ENCODE results near the gene CACNA1H.
"Not testable (repeated sequence)": the region's sequence is repeated elsewhere in the genome, so short reads cannot be mapped to it uniquely, and the experiment has no call there.

CACNA1H gene

DNA sequence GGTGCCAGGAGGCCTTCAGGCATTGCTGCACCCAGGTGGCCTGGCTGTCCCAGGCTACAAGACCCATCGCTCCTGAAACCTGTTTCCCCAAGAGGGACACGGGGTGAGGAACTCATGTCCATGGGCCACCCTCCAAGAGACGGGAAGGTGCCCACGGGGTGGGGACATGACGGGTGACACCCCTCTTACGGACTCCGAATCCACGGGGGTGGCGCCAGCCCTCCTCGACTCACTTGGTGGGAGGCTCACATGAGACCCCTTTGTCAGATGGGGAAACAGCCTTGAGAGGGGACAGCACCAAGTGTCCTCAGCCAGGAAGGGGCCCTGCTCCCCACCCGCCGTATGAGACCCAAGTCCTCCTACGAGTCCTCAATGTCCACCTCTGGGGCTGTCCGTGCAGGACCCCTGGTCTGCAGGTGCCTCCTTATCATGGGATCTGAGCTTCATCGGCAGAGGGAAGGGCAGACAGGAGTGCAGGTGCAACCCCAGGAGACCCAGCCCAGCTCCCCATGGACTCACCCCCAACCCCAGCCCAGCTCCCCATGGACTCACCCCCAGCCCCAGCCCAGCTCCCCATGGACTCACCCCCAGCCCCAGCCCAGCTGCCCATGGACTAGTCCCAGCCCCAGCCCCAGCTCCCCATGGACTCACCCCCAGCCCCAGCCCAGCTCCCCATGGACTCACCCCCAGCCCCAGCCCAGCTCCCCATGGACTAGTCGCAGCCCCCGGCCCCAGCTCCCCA, 77.7 kb downstream of the CACNA1H start:
- DNase-seq = not testable (repeated sequence)

DNA sequence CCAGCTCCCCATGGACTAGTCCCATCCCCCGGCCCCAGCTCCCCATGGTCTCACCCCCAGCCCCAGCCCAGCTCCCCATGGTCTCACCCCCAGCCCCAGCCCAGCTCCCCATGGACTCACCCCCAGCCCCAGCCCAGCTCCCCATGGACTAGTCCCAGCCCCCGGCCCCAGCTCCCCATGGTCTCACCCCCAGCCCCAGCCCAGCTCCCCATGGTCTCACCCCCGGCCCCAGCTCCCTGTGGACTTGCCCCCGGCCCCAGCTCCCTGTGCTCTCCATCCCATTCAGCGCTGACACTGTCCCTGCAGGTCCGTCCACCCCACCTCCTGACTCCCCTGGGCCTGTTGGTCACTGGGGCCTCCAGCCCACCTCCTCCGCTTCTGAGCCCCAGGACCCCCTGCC, 78.4 kb downstream of the CACNA1H start:
- not testable (repeated sequence) for DNase-seq

DNA sequence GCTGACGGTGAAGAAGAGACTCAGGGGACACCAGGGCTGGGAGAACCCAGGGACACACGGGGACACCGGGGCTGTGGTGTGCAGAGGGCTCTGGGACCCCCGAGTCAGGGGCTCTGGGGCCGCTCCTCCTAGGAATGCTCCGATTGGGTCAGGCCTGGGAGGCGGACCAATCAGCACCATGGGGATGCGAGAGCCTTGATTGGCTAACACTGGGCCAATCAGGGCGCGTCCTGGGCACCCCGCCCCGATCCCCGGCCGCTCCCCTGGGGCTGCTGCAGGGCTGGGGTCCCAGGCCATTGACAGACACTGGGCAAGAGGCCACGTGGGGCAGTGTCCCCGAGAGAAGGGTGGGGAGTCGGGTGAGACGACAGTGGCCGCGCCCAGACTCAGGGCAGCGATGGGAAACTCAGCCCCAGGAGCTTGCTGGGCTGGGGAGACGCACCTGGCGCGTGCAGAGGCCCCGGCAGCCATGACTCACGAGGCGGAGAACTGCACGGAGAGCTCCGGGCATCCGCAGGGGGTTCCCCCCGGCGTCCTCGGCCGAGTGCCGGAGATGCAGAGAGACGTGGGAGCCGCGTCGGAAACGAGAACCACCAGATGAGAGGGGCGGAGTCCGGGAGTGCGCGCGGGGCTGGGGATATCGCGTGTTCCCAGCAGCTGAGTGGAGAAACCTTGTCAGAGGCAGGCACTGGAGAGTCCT, 79.3 kb downstream of the CACNA1H start:
- DNase-seq = not testable (repeated sequence)

DNA sequence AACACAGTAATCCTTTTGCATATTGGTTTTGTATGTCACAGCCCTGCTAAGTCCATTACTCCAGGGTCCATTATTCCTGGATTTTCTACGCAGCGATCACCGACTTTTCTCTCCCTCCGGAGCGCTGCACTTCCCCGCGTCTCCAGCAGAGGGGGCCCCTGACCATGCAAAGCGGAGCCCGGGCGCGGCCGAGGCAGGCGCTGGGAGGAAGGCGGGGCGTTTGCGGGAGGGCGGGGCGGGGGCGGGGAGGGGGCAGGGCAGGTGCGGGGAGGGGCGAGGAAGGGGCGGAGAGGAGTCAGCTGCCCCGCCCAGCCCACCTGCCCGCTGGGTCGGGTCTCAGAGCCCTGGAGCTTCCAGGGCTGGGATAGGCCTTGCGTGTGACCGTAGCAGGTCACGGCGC, 83.8 kb downstream of the CACNA1H start:
- not testable (repeated sequence) for DNase-seq

DNA sequence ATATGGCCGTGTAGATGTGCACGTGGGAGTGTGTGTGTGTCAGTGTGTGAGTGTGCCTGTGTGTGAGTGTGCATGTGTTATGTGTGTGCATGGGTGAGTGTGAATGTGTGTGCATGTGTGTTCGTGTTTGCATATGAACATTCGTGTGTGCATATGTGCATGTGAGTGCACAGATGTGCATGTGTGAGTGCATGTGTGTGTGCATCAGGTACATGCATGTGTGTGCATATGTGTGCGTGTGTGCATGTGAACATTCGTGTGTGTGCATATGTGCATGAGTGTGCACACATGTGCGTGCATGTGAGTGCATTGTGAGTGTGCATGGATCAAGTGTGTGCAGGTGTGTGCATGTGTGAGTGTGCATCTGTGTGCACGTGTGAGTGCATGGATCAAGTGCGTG, 85.1 kb downstream of the CACNA1H start:
- DNase-seq = no peak

DNA sequence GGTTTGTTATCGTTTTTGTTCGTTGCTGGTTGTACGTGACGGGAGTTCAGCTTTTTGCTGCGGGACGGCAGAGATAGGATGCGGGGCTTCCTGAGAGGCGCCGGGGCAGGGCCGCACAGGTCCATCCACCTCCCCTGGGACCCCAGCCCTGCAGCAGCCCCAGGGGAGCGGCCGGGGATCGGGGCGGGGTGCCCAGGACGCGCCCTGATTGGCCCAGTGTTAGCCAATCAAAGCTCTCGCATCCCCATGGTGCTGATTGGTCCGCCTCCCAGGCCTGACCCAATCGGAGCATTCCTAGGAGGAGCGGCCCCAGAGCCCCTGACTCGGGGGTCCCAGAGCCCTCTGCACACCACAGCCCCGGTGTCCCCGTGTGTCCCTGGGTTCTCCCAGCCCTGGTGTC, 86.0 kb downstream of the CACNA1H start:
- DNase-seq = not testable (repeated sequence)

DNA sequence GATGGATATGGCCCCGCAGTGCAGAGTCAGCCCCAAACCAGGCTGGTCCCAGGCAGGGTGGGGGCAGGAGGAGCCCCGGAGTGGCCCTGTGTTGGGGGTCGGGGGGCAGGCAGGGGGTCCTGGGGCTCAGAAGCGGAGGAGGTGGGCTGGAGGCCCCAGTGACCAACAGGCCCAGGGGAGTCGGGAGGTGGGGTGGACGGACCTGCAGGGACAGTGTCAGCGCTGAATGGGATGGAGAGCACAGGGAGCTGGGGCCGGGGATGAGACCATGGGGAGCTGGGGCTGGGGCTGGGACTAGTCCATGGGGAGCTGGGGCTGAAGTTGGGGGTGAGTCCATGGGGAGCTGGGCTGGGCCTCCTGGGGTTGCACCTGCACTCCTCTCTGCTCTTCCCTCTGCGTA, 86.7 kb downstream of the CACNA1H start:
- DNase-seq = not testable (repeated sequence)

DNA sequence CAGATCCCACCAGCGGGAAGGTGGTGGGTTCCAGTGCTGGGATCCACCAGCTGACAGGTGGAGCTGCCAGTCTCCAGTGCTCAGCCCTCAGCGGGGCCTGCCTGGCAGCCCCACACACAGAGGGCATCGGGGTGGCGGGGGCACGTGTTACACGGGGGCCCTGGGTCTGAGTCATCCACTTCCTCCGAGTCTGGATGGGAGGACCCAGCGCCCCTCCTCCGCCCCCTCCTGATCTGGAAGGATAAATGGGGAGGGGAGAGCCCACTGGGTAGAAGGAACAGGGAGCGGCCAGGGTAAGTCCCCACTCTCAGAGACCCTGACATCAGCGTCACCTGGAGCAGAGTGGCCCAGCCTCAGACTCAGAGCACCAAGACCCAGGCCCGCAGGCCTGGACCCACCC, 87.5 kb downstream of the CACNA1H start, which contains the start of gene TPSAB1:
Gene TPSAB1 (plus strand): TSS at position 270 of the 400 bp plus-strand sequence. CDS start 234 bp downstream, outside the sequence.
- not testable (repeated sequence) for DNase-seq

DNA sequence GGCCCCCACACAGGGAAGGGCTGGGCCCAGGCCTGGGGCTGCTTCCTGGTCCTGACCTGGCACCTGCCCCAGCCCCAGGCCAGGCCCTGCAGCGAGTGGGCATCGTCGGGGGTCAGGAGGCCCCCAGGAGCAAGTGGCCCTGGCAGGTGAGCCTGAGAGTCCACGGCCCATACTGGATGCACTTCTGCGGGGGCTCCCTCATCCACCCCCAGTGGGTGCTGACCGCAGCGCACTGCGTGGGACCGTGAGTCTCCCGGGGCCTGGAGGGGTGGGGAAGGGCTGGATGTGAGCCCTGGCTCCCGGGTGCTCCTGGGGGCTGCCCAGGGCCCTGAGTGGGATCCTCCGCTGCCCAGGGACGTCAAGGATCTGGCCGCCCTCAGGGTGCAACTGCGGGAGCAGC, 88.2 kb downstream of the CACNA1H start:
- not testable (repeated sequence) for DNase-seq

DNA sequence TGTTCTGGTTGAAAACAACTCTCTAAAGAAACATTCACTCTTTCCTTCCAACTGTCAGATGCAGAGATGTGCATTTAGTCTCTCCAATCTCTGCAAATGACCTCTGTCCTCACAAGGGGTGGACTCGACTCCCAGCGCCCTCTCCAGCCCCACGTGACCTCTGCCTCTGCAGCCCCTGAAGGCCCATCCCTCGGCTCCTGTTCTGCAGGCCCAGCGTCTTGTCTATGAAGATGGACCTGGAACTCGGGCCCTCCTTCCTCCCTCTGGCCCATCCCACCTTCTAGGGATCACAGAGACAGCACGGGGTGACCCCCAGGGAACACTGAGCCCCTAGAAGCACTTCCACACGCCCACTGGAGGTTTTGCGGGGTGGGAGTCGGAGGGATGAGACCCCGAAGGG, 90.5 kb downstream of the CACNA1H start:
- not testable (repeated sequence) for DNase-seq

DNA sequence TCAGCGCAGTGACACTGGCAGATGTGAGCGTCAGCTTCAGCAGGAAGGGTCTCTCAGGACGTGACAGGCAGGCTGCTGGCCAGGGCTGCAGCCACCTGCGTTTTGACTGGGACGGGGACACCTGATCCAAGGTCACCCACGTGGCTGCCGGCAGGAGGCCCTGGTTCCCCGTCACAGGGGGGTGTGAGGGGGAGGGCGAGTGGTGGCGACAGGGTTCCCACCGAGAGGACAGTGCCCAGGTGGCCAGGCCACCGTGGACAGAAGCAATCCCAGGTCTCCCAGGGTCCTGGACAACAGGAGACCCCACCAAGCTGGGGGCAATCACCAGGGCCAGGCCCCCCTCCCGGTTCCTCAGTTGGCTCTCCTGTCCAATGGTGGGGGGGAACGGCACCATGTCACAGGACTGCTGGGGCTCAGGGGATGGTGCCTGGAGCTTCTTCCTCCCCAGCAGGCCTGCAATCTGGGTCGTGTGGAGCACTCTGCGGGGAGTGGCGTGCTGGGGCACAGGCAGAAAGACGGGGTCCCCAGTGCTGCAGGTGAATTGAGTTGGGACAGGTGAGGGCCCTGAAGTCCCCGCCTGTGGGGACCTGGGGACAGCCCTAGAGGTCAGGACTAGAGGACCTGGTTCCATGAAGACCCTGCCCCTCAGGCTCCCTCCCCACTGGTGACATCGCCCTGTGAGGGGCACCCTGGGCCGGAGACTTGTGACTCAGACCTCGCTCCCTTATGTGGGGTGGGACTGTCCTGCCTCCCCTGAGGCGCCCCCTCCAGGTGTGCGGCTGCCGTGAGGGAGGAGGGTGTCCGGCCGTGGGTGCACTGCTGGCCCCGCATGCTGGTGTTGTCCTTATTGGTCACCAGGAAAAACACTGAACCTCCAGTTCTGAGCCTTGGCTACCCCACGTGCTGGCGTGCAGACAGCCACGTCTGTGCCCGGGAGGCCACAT, 91.3 kb downstream of the CACNA1H start:
- DNase-seq = not testable (repeated sequence)

DNA sequence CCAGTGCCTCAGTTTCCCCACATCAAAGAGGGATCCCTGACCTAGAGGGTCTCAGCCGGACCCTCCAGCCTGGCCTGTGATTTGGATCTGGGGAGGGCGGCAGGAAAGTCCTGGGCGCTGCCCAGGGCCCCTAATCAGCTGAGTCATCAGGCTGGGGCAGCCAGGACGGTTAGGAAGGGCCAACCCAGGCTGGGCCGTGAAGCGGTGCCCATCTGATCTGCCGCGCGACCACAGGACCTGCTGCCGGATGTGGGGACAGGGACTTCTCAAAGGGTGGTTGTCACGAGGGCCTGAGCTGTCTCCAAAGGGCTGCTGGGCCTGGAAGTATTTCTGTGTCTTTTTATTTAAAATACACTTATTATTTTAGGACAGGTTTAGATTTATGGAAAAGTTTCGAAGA, 92.0 kb downstream of the CACNA1H start:
- DNase-seq = no peak

DNA sequence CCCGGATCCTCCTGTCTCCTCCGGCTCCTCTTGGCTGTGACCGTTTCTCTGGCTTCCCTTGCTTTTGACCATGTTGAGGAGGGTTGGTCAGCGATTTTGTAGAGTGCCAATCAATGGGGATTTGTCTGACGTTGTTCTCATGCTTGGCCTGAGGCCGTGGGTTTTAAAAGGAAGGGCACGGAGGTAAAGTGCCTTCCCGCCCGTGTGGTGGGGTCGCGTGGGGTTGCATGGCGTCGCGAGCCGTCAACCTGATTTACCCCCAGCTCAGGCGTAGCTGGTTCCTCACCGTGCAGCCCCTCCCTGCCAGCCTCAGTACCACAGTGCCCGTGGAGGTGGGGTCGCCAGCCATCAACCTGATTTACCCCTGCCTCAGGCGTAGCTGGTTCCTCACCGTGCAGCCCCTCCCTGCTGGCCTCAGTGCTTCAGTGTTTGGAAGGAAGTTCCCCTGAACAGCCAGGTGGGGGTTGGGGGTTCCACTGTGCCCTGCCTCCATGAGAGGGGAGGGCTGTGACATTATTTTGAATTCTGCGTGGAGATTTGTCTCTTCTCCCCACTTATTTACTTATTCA, 92.6 kb downstream of the CACNA1H start:
- no peak for DNase-seq

DNA sequence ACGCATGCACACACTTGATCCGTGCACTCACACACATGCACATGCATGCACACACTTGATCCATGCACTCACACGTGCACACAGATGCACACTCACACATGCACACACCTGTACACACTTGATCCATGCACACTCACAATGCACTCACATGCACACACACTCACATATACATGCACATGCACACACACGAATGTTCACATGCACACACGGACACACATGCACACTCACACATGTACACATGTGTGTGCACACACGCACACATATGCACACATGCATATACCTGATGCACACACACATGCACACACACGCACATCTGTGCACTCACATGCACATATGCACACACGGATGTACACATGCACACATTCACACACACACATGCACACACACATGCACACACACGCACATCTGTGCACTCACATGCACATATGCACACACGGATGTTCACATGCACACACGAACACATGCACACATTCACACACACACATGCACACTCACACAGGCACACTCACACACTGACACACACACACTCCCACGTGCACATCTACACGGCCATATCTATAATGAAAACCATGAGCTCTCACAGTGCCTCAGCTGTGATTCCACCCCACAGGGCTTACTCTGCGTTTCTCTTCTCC, 95.1 kb downstream of the CACNA1H start:
- not testable (repeated sequence) for DNase-seq

DNA sequence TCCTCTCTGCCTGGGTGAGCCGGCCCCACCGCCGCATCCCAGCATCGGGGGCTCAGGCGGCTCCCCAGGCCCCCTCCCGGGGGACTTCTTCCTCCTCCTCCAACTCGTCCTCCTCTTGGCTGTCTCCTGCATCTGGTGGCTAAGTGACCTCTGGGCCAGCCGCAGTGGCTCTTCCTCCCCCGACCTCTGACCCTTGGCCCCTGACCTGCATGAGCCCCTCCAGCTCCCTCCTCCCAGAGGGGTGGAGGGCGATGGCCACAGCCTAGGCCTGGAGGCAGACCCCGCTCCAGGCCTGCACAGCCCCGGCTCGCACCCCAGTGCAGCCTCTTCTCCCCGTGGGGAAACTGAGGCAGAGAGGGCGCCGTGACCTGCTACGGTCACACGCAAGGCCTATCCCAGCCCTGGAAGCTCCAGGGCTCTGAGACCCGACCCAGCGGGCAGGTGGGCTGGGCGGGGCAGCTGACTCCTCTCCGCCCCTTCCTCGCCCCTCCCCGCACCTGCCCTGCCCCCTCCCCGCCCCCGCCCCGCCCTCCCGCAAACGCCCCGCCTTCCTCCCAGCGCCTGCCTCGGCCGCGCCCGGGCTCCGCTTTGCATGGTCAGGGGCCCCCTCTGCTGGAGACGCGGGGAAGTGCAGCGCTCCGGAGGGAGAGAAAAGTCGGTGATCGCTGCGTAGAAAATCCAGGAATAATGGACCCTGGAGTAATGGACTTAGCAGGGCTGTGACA, 96.3 kb downstream of the CACNA1H start:
- not testable (repeated sequence) for DNase-seq

DNA sequence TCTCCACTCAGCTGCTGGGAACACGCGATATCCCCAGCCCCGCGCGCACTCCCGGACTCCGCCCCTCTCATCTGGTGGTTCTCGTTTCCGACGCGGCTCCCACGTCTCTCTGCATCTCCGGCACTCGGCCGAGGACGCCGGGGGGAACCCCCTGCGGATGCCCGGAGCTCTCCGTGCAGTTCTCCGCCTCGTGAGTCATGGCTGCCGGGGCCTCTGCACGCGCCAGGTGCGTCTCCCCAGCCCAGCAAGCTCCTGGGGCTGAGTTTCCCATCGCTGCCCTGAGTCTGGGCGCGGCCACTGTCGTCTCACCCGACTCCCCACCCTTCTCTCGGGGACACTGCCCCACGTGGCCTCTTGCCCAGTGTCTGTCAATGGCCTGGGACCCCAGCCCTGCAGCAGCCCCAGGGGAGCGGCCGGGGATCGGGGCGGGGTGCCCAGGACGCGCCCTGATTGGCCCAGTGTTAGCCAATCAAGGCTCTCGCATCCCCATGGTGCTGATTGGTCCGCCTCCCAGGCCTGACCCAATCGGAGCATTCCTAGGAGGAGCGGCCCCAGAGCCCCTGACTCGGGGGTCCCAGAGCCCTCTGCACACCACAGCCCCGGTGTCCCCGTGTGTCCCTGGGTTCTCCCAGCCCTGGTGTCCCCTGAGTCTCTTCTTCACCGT, 100.9 kb downstream of the CACNA1H start:
- not testable (repeated sequence) for DNase-seq

DNA sequence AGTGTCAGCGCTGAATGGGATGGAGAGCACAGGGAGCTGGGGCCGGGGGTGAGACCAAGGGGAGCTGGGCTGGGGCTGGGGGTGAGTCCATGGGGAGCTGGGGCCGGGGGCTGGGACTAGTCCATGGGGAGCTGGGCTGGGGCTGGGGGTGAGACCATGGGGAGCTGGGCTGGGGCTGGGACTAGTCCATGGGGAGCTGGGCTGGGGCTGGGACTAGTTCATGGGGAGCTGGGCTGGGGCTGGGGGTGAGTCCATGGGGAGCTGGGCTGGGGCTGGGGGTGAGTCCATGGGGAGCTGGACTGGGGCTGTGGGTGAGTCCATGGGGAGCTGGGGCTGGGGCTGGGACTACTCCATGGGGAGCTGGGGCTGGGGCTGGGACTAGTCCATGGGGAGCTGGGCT, 101.9 kb downstream of the CACNA1H start:
- not testable (repeated sequence) for DNase-seq

DNA sequence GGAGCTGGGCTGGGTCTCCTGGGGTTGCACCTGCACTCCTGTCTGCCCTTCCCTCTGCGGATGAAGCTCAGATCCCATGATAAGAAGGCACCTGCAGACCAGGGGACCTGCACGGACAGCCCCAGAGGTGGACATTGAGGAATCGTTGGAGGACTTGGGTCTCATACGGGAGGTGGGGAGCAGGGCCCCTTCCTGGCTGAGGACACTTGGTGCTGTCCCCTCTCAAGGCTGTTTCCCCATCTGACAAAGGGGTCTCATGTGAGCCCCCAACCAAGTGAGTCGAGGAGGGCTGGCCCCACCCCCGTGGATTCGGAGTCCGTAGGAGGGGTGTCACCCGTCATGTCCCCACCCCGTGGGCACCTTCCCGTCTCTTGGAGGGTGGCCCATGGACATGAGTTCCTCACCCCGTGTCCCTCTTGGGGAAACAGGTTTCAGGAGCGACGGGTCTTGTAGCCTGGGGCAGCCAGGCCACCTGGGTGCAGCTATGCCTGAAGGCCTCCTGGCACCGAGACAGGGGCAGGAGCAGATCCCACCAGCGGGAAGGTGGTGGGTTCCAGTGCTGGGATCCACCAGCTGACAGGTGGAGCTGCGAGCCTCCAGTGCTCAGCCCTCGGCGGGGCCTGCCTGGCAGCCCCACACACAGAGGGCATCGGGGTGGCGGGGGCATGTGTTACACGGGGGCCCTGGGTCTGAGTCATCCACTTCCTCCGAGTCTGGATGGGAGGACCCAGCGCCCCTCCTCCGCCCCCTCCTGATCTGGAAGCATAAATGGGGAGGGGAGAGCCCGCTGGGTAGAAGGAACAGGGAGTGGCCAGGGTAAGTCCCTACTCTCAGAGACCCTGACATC, 102.6 kb downstream of the CACNA1H start, which contains the start of gene TPSD1:
Gene TPSD1 (plus strand): TSS at position 794 of the 847 bp plus-strand sequence. CDS start 212 bp downstream, outside the sequence.
- DNase-seq = not testable (repeated sequence)

DNA sequence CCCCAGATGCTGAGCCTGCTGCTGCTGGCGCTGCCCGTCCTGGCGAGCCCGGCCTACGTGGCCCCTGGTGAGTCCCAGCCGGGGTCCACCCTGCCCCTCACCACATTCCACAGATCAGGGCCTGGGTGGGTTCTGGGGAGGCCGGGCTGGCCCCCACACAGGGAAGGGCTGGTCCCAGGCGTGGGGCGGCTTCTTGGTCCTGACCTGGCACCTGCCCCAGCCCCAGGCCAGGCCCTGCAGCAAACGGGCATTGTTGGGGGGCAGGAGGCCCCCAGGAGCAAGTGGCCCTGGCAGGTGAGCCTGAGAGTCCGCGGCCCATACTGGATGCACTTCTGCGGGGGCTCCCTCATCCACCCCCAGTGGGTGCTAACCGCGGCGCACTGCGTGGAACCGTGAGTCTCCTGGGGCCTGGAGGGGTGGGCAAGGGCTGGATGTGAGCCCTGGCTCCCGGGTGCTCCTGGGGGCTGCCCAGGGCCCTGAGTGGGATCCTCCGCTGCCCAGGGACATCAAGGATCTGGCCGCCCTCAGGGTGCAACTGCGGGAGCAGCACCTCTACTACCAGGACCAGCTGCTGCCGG, 103.5 kb downstream of the CACNA1H start:
- DNase-seq = not testable (repeated sequence)
